Activated naive CD4-positive, alpha-beta T cell treated with anti-CD3 and anti-CD28 coated beads for 36 hours (primary cell): ENCODE measurements around the gene GALNT17. TPM values are rescaled to one million over a fixed set of nuclear protein-coding genes. Genes with fewer than 3 reads are reported as not detected.

Experiments used
- CTCF ChIA-PET: fragments of 350-600 bp; sonication (Branson Sonifier 250); formaldehyde crosslinking; loops from one replicate; lab custom pipeline; 2021; ENCODE audit warnings: antibody characterized with exemption; lab: Charles Lee
- DNase-seq: peaks from one replicate; pipeline ENCODE4 v3.0.0-alpha.2; 2020
- H3K27ac Mint-ChIP-seq: one replicate; pipeline ENCODE4 v1.8.0; 2021; ENCODE audit warnings: mild to moderate bottlenecking, mixed read lengths
- H3K27me3 Mint-ChIP-seq: one replicate; pipeline ENCODE4 v1.8.0; 2021; ENCODE audit warnings: low read depth, mixed read lengths
- H3K36me3 Mint-ChIP-seq: one replicate; pipeline ENCODE4 v1.8.0; 2021; ENCODE audit warnings: low read depth, mixed read lengths
- H3K4me1 Mint-ChIP-seq: one replicate; pipeline ENCODE4 v1.8.0; 2021; ENCODE audit warnings: low read depth, mixed read lengths
- H3K4me3 Mint-ChIP-seq: one replicate; pipeline ENCODE4 v1.8.0; 2021; ENCODE audit warnings: mild to moderate bottlenecking, moderate library complexity, mixed read lengths
- H3K9me3 Mint-ChIP-seq: one replicate; pipeline ENCODE4 v1.8.0; 2021; ENCODE audit warnings: mixed read lengths
- intact Hi-C: fragments of 100-400 bp; cut with micrococcal nuclease; formaldehyde crosslinking; loops from one replicate; pipeline ENCODE4 v1.15.1; 2023
- total RNA-seq, 2 experiments: library from RNA; stranded (reverse); gene quantifications; one replicate each; pipeline ENCODE4 v1.2.3, GENCODE V29; 2021

Gene GALNT17
- total RNA-seq, 2 experiments from 2014 or later = not detected

DNA sequence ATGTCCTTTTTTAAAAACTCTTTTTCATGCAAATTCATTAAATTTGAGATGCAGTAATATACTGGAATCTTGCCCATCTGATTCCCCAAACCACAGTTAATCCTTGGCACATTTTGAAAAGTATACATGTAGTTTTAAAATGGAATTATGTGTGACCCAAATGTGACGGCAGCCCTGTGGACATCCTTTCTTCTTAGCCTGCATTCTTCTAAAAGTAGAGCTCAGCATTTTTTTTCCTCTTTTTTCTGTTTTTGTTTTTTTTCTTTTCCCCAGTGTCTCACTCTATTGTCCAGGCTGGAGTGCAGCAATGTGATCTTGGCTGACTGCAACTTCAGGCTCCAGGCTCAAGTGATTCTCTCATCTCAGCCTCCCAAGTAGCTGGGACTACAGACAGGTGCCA, 338.9 kb downstream of the GALNT17 start:
- CTCF ChIA-PET = no interaction called here
- Mint-ChIP-seq H3K36me3 (no peaks in the 10 kb centered on the region), H3K4me3 (no peak overlapping the region)

DNA sequence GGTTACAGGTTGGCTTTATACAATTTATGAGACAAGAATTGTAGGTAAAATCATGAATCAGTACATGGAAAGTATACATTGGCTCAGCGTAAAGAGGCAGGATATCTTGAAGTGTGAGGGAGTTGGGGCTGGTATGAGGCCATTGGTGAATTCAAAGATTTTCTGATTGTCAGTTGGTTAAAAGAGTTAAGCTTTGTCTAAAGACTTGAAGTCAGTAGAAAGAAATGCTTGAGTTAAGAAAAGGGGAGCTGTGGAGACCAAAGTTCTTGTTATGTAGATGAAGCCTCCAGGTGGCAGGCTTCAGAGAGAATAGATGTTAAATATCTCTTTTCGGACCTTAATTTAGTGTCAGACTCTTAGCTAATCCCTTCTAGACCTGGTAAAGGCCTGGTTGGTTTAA, 341.0 kb downstream of the GALNT17 start:
- DNase-seq = no peak
- Mint-ChIP-seq H3K27ac (no peak overlapping the region), H3K36me3 (no peaks in the 10 kb centered on the region), H3K27me3 (no peaks in the 10 kb centered on the region), H3K4me1 (no peaks in the 10 kb centered on the region), H3K9me3 (peaks cover 6% of the 10 kb centered on the region), H3K4me3 (no peak overlapping the region)
- intact Hi-C loops = no loop called here
- CTCF ChIA-PET = no interaction called here

More for the DNA sequence above, 338.9 kb downstream of the GALNT17 start:
- H3K4me1 Mint-ChIP-seq = no peaks in the 10 kb centered on the region
- no peak for DNase-seq
- H3K27ac Mint-ChIP-seq = no peak overlapping the region
- intact Hi-C loops = no loop called here
- H3K27me3 Mint-ChIP-seq = no peaks in the 10 kb centered on the region
- peaks cover 1% of the 10 kb centered on the region for H3K9me3 Mint-ChIP-seq

DNA sequence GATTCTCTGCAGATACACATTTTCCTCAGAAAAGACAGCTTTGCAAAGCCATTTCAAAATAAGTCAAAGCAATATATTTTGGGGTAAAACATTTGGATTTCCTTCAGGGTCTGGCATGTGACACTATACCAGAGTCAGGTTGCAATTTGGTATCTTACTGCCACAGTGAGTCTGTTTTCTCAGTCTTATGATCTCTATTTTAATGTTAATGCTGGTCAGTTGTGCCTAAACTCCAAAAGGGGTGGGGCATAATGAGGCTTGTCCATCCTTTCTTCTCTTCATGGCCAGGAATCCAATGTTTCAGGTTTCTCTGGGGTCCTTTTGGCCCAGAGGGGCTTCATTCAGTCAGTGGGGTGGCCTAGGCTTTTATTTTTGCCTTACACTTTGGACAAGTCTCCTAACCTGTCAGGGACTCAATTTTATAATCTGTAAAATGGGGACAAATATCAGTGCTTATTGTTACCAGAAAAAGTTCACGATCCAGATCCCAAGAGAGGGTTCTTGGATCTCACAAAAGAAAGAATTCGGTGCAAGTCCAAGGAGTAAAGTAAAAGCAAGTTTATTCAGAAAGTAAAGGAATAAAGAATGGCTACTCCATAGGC, 341.5 kb downstream of the GALNT17 start:
- H3K27me3 Mint-ChIP-seq = no peaks in the 10 kb centered on the region
- no peak for DNase-seq
- no peaks in the 10 kb centered on the region for H3K36me3 Mint-ChIP-seq
- peaks cover 10% of the 10 kb centered on the region for H3K9me3 Mint-ChIP-seq
- intact Hi-C loops = no loop called here
- H3K4me1 Mint-ChIP-seq = no peaks in the 10 kb centered on the region
- H3K4me3 Mint-ChIP-seq = no peak overlapping the region
- CTCF ChIA-PET = no interaction called here
- no peak overlapping the region for H3K27ac Mint-ChIP-seq

DNA sequence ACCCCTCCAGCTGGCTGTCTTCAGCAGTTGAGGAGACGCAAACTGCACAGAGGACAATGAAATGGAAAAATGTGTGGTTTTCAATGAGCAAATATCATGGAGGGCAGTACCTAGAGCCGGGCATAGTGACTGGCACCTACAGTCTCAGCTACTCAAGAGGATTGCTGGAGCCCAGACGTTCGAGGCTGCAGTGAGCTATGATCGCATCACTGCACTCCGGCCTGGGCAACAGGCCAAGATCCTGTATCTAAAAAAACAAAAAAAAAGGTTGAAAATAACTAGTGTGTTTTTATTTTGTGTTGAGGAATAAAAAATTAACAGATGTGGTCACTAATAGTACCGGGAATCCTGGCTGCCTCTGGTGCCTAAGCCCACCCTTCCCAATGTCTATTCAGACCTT, 345.5 kb downstream of the GALNT17 start:
- DNase-seq = no peak
- H3K27ac Mint-ChIP-seq = no peak overlapping the region
- CTCF ChIA-PET = no interaction called here
- no peaks in the 10 kb centered on the region for H3K4me1 Mint-ChIP-seq
- H3K36me3 Mint-ChIP-seq = no peaks in the 10 kb centered on the region
- peaks cover 8% of the 10 kb centered on the region for H3K9me3 Mint-ChIP-seq
- intact Hi-C loops = no loop called here
- no peaks in the 10 kb centered on the region for H3K27me3 Mint-ChIP-seq
- H3K4me3 Mint-ChIP-seq = no peak overlapping the region

DNA sequence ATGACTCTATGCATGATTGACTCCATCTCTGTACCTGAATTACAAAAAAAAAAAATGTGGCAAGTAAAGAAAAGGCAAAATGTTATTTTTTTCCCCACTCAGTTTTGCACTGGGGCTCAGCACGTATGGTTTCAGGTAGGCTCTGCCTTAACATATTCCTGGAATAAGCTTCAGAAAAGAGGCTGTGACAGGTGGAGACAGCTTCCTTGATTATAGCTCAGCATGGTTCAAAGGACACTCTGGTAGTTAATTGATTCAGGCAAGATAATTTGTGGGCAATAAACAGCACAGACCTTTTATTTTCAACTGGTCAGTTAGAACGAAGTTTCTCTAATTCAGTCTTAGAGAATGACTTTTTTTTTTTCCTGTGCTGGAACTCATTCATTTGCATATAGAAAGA, 347.3 kb downstream of the GALNT17 start:
- DNase-seq = no peak
- intact Hi-C loops = no loop called here
- Mint-ChIP-seq H3K27ac (no peak overlapping the region), H3K27me3 (no peaks in the 10 kb centered on the region), H3K4me3 (no peak overlapping the region), H3K4me1 (no peaks in the 10 kb centered on the region), H3K9me3 (peaks cover 8% of the 10 kb centered on the region), H3K36me3 (no peaks in the 10 kb centered on the region)
- CTCF ChIA-PET = no interaction called here

DNA sequence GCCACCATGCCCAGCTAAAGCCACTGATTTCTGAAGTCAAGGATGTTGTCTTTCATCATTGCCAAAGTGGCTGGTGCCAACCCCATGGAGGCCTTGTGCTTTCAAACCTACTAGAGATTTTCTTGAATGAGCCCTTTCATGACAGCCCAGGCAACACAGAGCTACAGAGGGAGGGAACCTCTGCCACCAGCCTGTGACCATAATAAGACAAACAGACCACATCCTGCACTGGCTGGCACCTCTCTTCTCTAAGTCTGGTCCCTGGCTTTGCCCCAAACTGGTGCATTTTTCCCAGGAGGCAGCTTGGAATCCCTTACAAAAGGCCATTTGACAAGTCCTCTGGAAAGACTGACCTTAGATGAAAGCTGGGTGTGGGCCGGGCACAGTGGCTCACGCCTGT, 348.8 kb downstream of the GALNT17 start:
- Mint-ChIP-seq H3K27me3 (no peaks in the 10 kb centered on the region), H3K4me3 (no peak overlapping the region), H3K4me1 (no peaks in the 10 kb centered on the region), H3K36me3 (no peaks in the 10 kb centered on the region), H3K9me3 (peaks cover 8% of the 10 kb centered on the region), H3K27ac (no peak overlapping the region)
- intact Hi-C loops = no loop called here
- CTCF ChIA-PET = no interaction called here
- DNase-seq = no peak

DNA sequence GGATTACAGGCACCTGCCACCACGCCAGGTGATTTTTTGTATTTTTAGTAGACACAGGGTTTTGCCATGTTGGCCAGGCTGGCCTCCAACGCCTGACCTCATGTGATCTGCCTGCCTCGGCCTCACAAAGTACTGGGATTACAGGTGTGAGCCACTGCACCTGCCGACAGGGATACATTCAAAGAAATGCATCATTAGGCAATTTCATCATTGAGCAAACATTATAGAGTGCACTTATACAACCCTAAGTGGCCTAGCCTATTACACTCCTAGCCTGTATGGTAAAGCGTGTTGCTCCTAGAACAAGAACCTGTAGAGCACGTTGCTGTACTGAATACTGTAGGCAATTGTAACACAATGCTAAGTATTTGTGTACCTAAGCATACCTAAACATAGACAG, 350.3 kb downstream of the GALNT17 start:
- intact Hi-C loops = no loop called here
- H3K9me3 Mint-ChIP-seq = peaks cover 11% of the 10 kb centered on the region
- CTCF ChIA-PET = no interaction called here

DNA sequence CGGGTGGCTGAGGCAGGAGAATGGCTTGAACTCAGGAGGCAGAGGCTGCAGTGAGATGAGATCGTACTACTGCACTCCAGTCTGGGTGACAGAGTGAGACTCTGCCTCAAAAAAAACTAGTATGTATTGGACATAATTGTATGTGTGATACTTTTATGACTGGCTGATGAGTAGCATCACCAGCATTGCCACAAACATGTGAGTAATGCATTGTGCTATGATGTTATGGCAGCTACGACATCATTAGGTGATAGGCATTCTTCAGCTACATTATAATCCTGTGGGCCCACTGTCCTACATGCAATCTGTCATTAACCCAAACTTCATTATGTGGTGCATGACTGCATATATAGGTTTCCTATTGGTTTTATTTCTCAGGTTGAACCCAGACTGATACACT, 352.4 kb downstream of the GALNT17 start:
- Mint-ChIP-seq H3K27me3 (no peaks in the 10 kb centered on the region), H3K9me3 (peaks cover 6% of the 10 kb centered on the region), H3K36me3 (no peaks in the 10 kb centered on the region), H3K27ac (no peak overlapping the region), H3K4me3 (no peak overlapping the region), H3K4me1 (no peaks in the 10 kb centered on the region)
- intact Hi-C loops = no loop called here
- CTCF ChIA-PET = no interaction called here
- no peak for DNase-seq

More for the DNA sequence above, 350.3 kb downstream of the GALNT17 start:
- no peak for DNase-seq
- Mint-ChIP-seq H3K27me3 (no peaks in the 10 kb centered on the region), H3K4me1 (no peaks in the 10 kb centered on the region), H3K27ac (no peak overlapping the region), H3K4me3 (no peak overlapping the region), H3K36me3 (no peaks in the 10 kb centered on the region)

DNA sequence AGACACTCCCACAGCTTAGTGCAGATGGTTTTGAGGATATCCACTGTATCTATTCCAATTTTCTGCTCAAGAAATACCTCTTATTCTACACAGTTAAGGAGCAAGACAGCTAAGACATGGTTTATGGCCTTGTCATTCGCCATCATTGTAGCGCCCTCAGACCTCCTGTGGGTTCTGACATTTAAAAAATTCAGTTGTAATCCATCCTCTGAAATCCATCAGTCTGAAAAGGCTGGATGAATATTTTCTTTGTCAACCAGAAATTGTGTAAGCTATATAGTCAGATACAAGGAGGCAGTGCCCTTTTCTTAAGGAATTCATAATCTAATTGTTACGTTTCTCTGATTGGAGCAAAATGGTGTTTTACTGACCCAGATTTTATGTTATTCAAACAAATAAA, 353.6 kb downstream of the GALNT17 start:
- Mint-ChIP-seq H3K27ac (no peak overlapping the region), H3K4me3 (no peak overlapping the region), H3K4me1 (no peaks in the 10 kb centered on the region), H3K27me3 (no peaks in the 10 kb centered on the region), H3K36me3 (no peaks in the 10 kb centered on the region), H3K9me3 (peaks cover 6% of the 10 kb centered on the region)
- intact Hi-C loops = no loop called here
- CTCF ChIA-PET = interaction anchor here (0.6 kb wide), 1 partner anchor 106 kb away, joined by 3 read pairs; no protein-coding TSS in a partner anchor
- DNase-seq = no peak

DNA sequence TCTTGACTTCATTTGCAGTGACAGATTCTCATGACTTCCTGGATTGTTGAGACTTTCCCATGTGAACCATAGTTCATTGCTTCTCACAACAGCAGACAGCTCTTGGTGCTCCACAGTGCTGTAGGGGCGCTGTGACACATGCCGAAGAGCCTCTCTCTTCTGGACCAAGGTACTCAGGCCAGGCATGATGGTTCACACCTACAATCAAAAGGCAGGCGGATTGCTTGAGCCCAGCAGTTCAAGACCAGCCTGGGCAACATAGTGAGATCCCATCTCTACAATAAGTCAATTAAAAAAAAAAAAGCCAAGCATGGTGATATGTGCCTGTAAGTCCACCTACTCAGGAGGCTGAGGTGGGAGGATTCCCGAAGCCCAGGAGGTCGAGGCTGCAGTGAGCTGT, 354.5 kb downstream of the GALNT17 start:
- no peaks in the 10 kb centered on the region for H3K27me3 Mint-ChIP-seq
- intact Hi-C loops = no loop called here
- no peaks in the 10 kb centered on the region for H3K36me3 Mint-ChIP-seq
- H3K27ac Mint-ChIP-seq = no peak overlapping the region
- DNase-seq = no peak
- no peaks in the 10 kb centered on the region for H3K4me1 Mint-ChIP-seq
- H3K9me3 Mint-ChIP-seq = peaks cover 6% of the 10 kb centered on the region
- CTCF ChIA-PET = interaction anchor here (0.6 kb wide), 1 partner anchor 265 kb away, joined by 3 read pairs; no protein-coding TSS in a partner anchor
- no peak overlapping the region for H3K4me3 Mint-ChIP-seq

DNA sequence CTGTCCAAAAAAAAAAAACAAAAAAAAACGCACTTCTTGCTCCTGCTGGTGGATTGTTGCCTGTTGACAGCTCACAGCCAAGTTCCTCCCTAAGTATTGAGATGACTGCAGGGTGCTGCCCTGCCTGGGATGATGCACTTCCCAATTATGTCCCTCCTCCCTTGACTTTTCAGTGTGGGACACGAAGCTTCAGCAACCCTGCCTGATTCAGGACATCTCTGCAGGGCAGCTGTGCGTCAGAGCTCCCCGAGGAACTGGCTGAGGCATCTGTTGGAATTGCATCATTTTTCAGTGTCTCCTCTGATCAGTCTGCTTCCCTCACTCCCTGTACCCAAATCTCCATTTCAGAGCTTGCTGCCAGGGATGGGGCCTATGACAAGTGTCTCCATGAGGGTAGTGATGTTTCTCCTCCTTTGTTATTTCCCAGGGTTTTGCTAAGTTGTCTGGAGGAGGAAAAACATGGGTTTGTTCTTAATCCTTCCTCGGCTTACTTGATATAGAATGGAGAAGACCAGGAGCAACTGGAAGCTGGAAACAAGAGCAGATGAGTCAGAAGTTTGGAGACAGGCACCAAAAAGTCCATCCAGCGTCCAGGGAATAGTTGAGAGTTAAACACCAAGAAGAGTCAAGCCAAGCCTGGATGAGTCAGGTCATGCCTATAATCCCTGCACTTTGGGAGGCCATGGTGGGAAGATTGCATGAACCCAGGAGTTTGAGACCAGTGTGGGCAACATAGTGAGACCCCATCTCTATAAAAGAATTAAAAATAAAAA, 355.1 kb downstream of the GALNT17 start:
- H3K27ac Mint-ChIP-seq = no peak overlapping the region
- CTCF ChIA-PET = interaction anchor here (0.6 kb wide), 1 partner anchor 265 kb away, joined by 3 read pairs; no protein-coding TSS in a partner anchor
- no peak overlapping the region for H3K4me3 Mint-ChIP-seq
- H3K36me3 Mint-ChIP-seq = no peaks in the 10 kb centered on the region
- H3K27me3 Mint-ChIP-seq = no peaks in the 10 kb centered on the region
- H3K4me1 Mint-ChIP-seq = no peaks in the 10 kb centered on the region
- intact Hi-C loops = no loop called here
- peaks cover 6% of the 10 kb centered on the region for H3K9me3 Mint-ChIP-seq
- DNase-seq = no peak

DNA sequence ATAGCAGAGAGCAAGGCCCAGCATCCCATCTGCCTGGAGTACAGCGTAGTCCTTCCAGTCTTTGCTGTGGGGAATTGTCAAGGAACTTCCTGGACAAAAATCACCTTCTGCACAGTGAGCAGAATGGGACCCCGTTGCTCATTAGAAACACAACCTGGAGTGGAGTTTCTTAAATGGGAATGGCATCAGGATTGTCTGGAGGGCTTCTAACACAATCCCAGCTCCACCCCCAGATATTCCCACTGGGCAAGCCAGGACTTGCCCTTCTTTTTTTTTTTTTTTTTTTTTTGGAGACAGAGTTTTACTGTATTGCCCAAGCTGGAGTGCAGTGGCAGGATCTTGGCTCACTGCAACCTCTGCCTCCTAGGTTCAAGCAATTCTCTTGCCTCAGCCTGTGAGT, 356.4 kb downstream of the GALNT17 start:
- H3K36me3 Mint-ChIP-seq = no peaks in the 10 kb centered on the region
- H3K4me1 Mint-ChIP-seq = no peaks in the 10 kb centered on the region
- peaks cover 7% of the 10 kb centered on the region for H3K9me3 Mint-ChIP-seq
- CTCF ChIA-PET = no interaction called here
- H3K27ac Mint-ChIP-seq = no peak overlapping the region
- H3K27me3 Mint-ChIP-seq = no peaks in the 10 kb centered on the region
- no peak overlapping the region for H3K4me3 Mint-ChIP-seq
- DNase-seq = no peak
- intact Hi-C loops = no loop called here

DNA sequence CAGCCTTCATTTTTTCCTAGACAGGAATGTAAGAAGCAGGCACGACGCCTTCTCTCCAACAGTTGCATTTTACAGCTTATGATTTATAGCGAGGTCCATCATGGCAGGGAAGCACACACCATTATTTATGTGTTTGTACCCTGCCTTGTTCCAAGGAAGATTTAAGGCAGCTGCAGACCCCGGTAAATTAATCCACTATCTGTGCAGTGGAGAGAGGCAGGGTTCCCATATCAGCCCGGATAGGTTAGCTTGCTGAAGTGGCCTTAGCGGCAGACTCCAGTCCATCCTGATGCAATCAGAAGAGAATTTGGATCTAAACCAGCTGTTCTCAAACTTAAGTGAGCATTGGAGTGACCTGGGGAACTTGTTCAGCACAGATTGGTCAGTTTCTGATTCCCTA, 359.4 kb downstream of the GALNT17 start:
- CTCF ChIA-PET = no interaction called here
- no peaks in the 10 kb centered on the region for H3K36me3 Mint-ChIP-seq
- no peaks in the 10 kb centered on the region for H3K27me3 Mint-ChIP-seq
- DNase-seq = no peak
- H3K4me3 Mint-ChIP-seq = no peak overlapping the region
- intact Hi-C loops = no loop called here
- H3K27ac Mint-ChIP-seq = no peak overlapping the region
- peaks cover 11% of the 10 kb centered on the region for H3K9me3 Mint-ChIP-seq
- no peaks in the 10 kb centered on the region for H3K4me1 Mint-ChIP-seq
